Erythroblast (primary cell): Measurements from ENCODE around the gene ZNF610.

Experiments
- GATA1 ChIP-seq: IDR thresholded peaks from 2 replicates; pipeline ENCODE4 v1.6.1; 2011; ENCODE audit warnings: low read depth, mild to moderate bottlenecking, control low read depth, low read length, moderate library complexity
- POLR2A ChIP-seq: IDR thresholded peaks from 2 replicates; pipeline ENCODE4 v1.6.1; 2011; ENCODE audit warnings: mild to moderate bottlenecking, low read length

GRCh38 chr19:52336117-52336790 is at the start of gene ZNF610:
- TF ChIP-seq POLR2A (peak; percentile 46), GATA1 (no peak)
